ENCODE measurements around the gene NDST3.

DNA sequence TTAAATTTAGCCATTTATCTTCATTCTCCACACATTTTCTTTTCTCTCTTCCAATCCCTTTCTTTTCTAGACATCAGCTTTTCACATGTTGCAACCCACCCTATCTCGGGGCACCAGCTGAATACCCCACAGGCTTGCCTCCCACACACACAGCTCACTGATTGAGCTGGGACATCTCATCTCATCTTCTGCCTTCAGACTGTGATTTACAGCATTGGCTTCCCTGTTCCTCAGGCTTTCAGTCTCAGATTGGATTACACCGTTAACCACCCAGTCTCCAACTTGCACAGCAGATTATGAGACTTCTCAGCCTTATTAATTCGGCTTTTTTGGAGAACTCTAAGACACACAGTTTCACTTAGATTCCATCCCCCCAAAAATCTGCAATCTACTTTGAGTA is 224.8 kb downstream of the NDST3 start:
- TF ChIP-seq, protein P1, sequence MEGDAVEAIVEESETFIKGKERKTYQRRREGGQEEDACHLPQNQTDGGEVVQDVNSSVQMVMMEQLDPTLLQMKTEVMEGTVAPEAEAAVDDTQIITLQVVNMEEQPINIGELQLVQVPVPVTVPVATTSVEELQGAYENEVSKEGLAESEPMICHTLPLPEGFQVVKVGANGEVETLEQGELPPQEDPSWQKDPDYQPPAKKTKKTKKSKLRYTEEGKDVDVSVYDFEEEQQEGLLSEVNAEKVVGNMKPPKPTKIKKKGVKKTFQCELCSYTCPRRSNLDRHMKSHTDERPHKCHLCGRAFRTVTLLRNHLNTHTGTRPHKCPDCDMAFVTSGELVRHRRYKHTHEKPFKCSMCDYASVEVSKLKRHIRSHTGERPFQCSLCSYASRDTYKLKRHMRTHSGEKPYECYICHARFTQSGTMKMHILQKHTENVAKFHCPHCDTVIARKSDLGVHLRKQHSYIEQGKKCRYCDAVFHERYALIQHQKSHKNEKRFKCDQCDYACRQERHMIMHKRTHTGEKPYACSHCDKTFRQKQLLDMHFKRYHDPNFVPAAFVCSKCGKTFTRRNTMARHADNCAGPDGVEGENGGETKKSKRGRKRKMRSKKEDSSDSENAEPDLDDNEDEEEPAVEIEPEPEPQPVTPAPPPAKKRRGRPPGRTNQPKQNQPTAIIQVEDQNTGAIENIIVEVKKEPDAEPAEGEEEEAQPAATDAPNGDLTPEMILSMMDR (IDR thresholded peaks at IDR 0.05; ENCODE audit: insufficient read depth, low read length, poor library complexity, severe bottlenecking): no peak
- no peak for TF ChIP-seq EZH2phosphoT487 (conservative IDR thresholded peaks at IDR 0.05; ENCODE audit: low read length)

Measured in SU-DHL-6 (cell line).